Thymus (tissue), 11 donors: Measurements from ENCODE around the gene NDUFA3. TPM values are rescaled to one million over a fixed set of nuclear protein-coding genes. Genes with fewer than 3 reads are reported as not detected.

Experiments
- DNase-seq, 9 donors: peaks; one replicate each; pipeline ENCODE4 v3.0.0-alpha.2; 2013; ENCODE audit warnings: low spot score in 9 of 9, low read depth in 6 of 9, missing footprints in 1 of 9
- H3K27ac ChIP-seq, 2 donors: one replicate each; pipeline ENCODE4 v1.5.1; 2013; ENCODE audit warnings: control low read depth in 1 of 2, low read depth in 1 of 2, low read length in 1 of 2, mild to moderate bottlenecking in 1 of 2, moderate library complexity in 1 of 2
- H3K27me3 ChIP-seq, 2 donors: one replicate each; pipeline ENCODE4 v1.5.1; 2013; ENCODE audit warnings: low read length in 1 of 2; ENCODE audit not compliant: control insufficient read depth in 2 of 2, insufficient read depth in 1 of 2
- H3K36me3 ChIP-seq, 2 donors: one replicate each; pipeline ENCODE4 v1.5.1; 2013; ENCODE audit warnings: low read length in 1 of 2, mild to moderate bottlenecking in 1 of 2, moderate library complexity in 1 of 2; ENCODE audit not compliant: control insufficient read depth in 2 of 2, insufficient read depth in 2 of 2
- H3K4me1 ChIP-seq, 2 donors: one replicate each; pipeline ENCODE4 v1.5.1; 2013; ENCODE audit warnings: low read length in 2 of 2; ENCODE audit not compliant: control insufficient read depth in 2 of 2, insufficient read depth in 2 of 2
- H3K4me3 ChIP-seq, 2 donors: one replicate each; pipeline ENCODE4 v1.5.1; 2013; ENCODE audit warnings: low read length in 2 of 2, control low read depth in 1 of 2, mild to moderate bottlenecking in 1 of 2
- H3K9me3 ChIP-seq, 2 donors: one replicate each; pipeline ENCODE4 v1.5.1; 2013; ENCODE audit warnings: low read length in 1 of 2, mild to moderate bottlenecking in 1 of 2; ENCODE audit not compliant: control insufficient read depth in 2 of 2, insufficient read depth in 1 of 2
- WGBS: extraction: QIAGEN DNeasy Blood & Tissue Kit; methylation state at CpG from one replicate; pipeline ENCODE4 v1.1.7; 2013; 5-methylcytosine and 5-hydroxymethylcytosine counted together
- polyA plus RNA-seq: library from polyadenylated mRNA; stranded (reverse); fragments of 200-250 nt; gene quantifications from one replicate; pipeline ENCODE4 v1.2.3, GENCODE V29; 2013
- total RNA-seq: library from RNA; stranded (reverse); fragments of 120-200 nt; gene quantifications from one replicate; pipeline ENCODE4 v1.2.4, GENCODE V29; 2013
- donor health status: healthy.

NDUFA3 gene
- total and polyA plus RNA-seq, 2 donors, result 190 to 215 TPM

DNA sequence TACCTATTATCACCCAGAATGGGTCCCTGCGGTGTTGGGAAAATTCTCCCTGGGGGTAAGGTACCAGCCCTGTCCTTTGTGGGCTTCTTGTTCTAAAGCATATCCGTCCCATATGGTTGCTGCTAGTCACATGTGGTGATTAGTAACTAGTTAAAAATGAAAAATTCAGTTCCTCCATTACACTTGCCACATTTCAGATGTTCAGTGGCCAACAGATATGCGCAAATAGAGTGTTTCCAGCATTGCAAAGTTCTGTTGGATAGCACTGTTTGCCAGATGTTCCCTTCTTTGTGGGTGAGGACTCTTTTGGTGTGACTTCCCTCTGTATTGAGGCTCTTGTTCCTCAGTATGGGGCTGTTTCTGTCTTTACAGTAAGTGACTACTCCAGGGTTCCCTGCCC is 38.7 kb downstream of the NDUFA3 start:
- DNase-seq, result no peak
- peaks cover 21 to 26% of the 10 kb centered on the region in 2 donors for H3K4me1 ChIP-seq
- no peaks in the 10 kb centered on the region for H3K27me3 ChIP-seq
- H3K9me3 ChIP-seq, result no peaks in the 10 kb centered on the region
- 96% methylated on average over 3 of the region's 3 CpGs for WGBS
- no peak overlapping the region for H3K4me3 ChIP-seq
- H3K27ac ChIP-seq, result no peak overlapping the region
- H3K36me3 ChIP-seq, result peaks cover 61 to 70% of the 10 kb centered on the region in 2 donors

DNA sequence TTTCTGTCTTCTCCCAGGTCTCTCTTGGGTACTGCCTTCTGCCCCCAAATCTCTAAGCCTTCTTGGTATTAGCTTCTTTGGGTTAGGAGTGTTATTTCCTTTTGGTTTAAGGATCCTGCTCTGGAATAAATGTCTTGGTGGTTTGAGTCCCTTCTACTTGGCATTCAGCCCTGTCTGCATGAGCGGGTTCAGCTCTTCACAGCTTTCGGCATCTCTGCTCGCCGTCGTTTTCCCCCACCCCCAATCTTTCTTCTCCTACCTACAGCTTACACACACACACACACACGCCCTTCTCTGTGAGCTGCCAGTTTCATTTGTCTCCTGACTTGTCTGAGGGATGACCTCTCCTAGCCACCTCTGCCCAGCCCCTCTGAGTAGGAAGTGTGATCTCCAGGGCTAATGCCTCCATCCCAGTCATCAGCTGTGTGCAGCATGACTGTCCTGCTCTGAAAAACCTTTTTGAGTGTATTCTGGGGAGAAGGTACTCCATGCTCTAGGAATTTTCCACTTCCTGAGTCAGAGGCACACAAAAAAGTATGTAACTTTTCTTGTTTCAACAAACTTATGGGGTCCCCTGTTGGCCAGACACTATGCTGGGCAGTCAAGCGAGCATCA is 39.6 kb downstream of the NDUFA3 start:
- H3K9me3 ChIP-seq, result no peaks in the 10 kb centered on the region
- H3K4me3 ChIP-seq, result no peak overlapping the region
- H3K27ac ChIP-seq, result no peak overlapping the region
- DNase-seq, result no peak
- H3K36me3 ChIP-seq, result peaks cover 70 to 79% of the 10 kb centered on the region in 2 donors
- peaks cover 21 to 22% of the 10 kb centered on the region in 2 donors for H3K4me1 ChIP-seq
- 90% methylated on average over 7 of the region's 7 CpGs for WGBS
- H3K27me3 ChIP-seq, result no peaks in the 10 kb centered on the region

DNA sequence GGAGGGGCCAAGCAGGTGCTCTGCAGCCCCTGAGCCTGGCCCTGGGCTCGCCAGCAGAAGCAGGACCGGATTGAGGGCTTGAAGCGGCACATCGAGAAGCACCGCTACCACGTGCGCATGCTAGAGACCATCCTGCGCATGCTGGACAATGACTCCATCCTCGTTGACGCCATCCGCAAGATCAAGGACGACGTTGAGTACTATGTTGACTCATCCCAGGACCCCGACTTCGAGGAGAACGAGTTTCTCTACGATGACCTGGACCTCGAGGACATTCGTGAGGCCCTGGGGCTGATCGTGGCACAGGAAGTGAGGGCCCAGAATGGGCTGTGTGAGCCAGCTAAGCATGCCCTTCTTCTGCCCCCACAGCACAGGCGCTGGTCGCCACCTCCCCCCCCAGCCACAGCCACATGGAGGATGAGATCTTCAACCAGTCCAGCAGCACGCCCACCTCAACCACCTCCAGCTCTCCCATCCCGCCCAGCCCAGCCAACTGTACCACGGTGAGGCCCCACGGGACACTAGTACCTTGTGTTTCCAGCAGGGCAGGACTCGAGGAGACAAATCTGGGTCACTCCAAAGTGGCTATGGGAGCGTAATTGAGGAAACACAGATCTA is 43.0 kb downstream of the NDUFA3 start:
- no peak for DNase-seq
- Histone ChIP-seq H3K27ac (no peak overlapping the region), H3K27me3 (no peaks in the 10 kb centered on the region), H3K4me3 (no peak overlapping the region), H3K9me3 (no peaks in the 10 kb centered on the region), H3K4me1 (peaks cover 0 to 2% of the 10 kb centered on the region in 2 donors), H3K36me3 (peaks cover 86 to 97% of the 10 kb centered on the region in 2 donors)
- WGBS, result 98% methylated on average over 28 of the region's 28 CpGs

DNA sequence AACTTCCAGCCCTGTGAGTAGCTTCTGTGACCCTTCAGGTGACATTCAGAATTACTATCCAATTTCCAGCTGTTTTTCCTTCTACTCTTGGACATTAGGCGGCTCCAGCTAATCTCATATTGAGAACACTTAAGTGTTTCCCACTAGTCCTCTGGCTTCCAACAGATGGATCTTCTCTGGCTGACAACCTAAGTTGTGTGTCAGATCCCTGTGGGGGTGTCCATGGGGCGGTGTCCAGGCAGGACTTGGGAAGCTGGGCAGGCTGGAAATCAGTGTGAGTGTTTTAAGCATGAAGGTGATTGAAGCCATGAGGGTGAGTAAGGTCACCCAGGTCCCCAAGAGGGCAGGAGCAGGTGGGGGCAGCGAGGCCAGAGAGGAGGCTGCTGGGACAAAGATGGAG is 45.0 kb downstream of the NDUFA3 start:
- Histone ChIP-seq H3K36me3 (peaks cover 92 to 95% of the 10 kb centered on the region in 2 donors), H3K4me1 (no peaks in the 10 kb centered on the region), H3K27me3 (no peaks in the 10 kb centered on the region), H3K27ac (no peak overlapping the region), H3K4me3 (no peak overlapping the region), H3K9me3 (no peaks in the 10 kb centered on the region)
- 98% methylated on average over 3 of the region's 3 CpGs for WGBS
- no peak for DNase-seq

DNA sequence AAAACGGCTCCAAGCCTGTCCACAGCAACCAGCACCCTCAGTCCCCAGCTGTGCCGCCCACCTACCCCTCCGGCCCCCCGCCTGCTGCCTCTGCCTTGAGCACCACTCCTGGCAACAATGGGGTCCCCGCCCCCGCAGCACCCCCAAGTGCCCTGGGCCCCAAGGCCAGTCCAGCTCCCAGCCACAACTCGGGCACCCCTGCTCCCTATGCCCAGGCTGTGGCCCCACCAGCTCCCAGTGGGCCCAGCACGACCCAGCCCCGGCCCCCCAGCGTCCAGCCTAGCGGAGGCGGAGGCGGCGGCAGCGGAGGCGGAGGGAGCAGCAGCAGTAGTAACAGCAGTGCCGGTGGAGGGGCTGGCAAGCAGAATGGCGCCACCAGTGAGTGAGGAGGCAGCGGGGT is 45.5 kb downstream of the NDUFA3 start:
- no peaks in the 10 kb centered on the region for H3K27me3 ChIP-seq
- peaks cover 0 to 1% of the 10 kb centered on the region in 2 donors for H3K4me1 ChIP-seq
- no peak overlapping the region for H3K4me3 ChIP-seq
- 96% methylated on average over 19 of the region's 19 CpGs for WGBS
- no peak overlapping the region for H3K27ac ChIP-seq
- H3K9me3 ChIP-seq, result no peaks in the 10 kb centered on the region
- peaks cover 92 to 95% of the 10 kb centered on the region in 2 donors for H3K36me3 ChIP-seq
- DNase-seq, result no peak

DNA sequence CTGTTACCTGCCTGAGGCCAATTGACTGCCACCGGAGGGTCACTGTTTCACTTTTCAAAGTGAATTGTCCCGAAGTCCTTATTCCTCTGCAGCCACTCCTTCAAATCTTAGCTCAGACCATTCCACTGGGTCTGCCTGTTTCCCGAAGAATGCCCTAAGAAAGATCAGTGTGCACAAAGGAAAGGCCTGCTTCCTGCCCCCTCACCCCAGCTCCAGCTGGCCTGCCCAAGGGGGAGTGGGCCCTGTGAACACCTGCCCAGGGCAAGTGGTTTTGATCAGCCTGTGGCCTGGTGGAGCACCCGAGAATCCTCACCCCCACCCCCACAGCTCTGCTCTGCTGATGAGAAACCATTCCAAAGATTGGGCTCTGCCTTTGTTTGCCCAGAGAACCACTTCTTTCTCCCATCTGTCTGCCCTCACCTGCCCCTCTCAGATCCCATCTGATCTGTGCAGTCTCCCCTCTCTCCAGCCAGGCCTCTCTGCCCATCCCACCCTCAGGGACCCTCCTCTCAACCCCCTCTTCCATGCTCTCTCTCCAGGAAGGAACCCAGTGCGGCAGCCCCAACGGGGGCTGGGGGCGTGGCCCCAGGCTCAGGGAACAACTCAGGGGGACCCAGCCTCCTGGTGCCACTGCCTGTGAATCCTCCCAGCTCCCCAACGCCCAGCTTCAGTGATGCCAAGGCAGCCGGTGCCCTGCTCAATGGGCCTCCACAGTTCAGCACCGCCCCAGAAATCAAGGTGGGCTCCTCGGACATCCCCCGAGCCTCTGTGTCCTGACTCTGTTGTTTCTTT is 46.6 kb downstream of the NDUFA3 start:
- DNase-seq, result no peak
- H3K27ac ChIP-seq, result peak overlapping the region in 1 of 2 donors; percentile 12
- no peaks in the 10 kb centered on the region for H3K27me3 ChIP-seq
- H3K9me3 ChIP-seq, result no peaks in the 10 kb centered on the region
- H3K4me3 ChIP-seq, result no peak overlapping the region
- peaks cover 7 to 12% of the 10 kb centered on the region in 2 donors for H3K4me1 ChIP-seq
- 89% methylated on average over 12 of the region's 12 CpGs for WGBS
- H3K36me3 ChIP-seq, result peaks cover 92 to 95% of the 10 kb centered on the region in 2 donors

DNA sequence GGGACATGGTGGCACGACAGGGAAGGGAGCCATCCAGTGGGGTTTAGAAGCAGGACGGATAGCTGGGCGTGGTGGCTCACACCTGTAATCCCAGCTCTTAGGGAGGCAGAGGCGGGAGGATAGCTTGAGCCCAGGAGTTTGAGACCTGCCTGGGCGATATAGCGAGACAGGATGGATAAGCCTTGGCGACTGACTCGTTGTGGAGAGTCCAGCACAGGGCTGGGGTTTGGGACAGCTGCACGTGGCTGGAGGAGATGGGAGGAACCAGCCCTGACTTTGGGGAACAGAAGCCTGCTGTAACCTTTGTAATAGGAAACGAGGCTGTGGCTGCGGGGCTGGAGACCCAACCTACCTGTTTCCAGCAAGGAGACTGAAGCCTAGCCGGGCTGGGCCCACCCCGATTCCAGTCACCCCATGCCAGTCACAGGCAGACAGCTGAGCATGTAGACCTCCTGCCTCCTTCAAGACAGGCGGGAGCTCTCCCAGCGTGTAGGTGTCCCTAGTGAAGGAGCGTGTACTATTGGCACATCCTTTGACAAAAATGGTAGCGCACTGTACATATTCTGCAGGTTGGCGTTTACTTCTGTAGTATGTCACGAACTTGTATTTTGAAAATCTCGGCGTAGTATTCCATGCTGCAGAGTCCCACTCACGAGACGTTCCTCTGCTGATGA is 48.8 kb downstream of the NDUFA3 start:
- H3K27me3 ChIP-seq, result no peaks in the 10 kb centered on the region
- peaks cover 25 to 35% of the 10 kb centered on the region in 2 donors for H3K4me1 ChIP-seq
- no peaks in the 10 kb centered on the region for H3K9me3 ChIP-seq
- DNase-seq, result no peak
- 96% methylated on average over 23 of the region's 23 CpGs for WGBS
- H3K4me3 ChIP-seq, result no peak overlapping the region
- no peak overlapping the region for H3K27ac ChIP-seq
- peaks cover 91 to 92% of the 10 kb centered on the region in 2 donors for H3K36me3 ChIP-seq

DNA sequence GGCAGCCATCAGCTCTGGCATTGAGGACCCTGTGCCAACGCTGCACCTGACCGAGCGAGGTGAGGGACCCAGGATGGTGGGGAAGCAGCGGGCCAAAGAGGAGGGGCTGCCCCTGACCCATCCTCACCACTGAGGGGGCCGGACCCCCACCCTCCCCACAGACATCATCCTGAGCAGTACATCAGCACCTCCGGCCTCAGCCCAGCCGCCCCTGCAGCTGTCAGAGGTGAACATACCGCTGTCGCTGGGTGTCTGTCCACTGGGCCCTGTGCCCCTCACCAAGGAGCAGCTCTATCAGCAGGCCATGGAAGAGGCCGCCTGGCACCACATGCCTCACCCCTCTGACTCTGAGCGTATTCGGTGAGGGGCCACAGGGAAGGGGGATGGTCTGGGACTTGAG is 49.6 kb downstream of the NDUFA3 start:
- WGBS, result 98% methylated on average over 12 of the region's 12 CpGs
- no peak overlapping the region for H3K27ac ChIP-seq
- no peaks in the 10 kb centered on the region for H3K9me3 ChIP-seq
- H3K36me3 ChIP-seq, result peaks cover 91 to 92% of the 10 kb centered on the region in 2 donors
- peaks cover 25 to 42% of the 10 kb centered on the region in 2 donors for H3K4me1 ChIP-seq
- H3K4me3 ChIP-seq, result no peak overlapping the region
- no peaks in the 10 kb centered on the region for H3K27me3 ChIP-seq
- no peak for DNase-seq
